ENCODE results near the gene ENTPD7.
"Not testable (repeated sequence)": the region's sequence is repeated elsewhere in the genome, so short reads cannot be mapped to it uniquely, and the experiment has no call there.

ENTPD7 gene

GRCh38 chr10:99695761-99696160 is 36.5 kb downstream of the ENTPD7 start:
- no peak for DNase-seq

GRCh38 chr10:99698504-99699080 is 39.3 kb downstream of the ENTPD7 start:
- no peak for DNase-seq

GRCh38 chr10:99700649-99701048 is 41.3 kb downstream of the ENTPD7 start:
- DNase-seq, result no peak

- no peak for DNase-seq
Observed at GRCh38 chr10:99708428-99709012, 49.2 kb downstream of the ENTPD7 start.

- DNase-seq, result peak; percentile 25
Observed at GRCh38 chr10:99709480-99710229, 50.3 kb downstream of the ENTPD7 start.

GRCh38 chr10:99711129-99711719 is 51.9 kb downstream of the ENTPD7 start:
- DNase-seq, result peak; percentile 32

- no peak for DNase-seq
Observed at GRCh38 chr10:99714446-99714845, 55.1 kb downstream of the ENTPD7 start.

GRCh38 chr10:99720387-99720786 is 61.1 kb downstream of the ENTPD7 start:
- no peak for DNase-seq

GRCh38 chr10:99730026-99730425 is 70.7 kb downstream of the ENTPD7 start:
- no peak for DNase-seq

GRCh38 chr10:99731306-99732032 is 72.2 kb downstream of the ENTPD7 start:
- no peak for DNase-seq

- peak; percentile 96 for DNase-seq
Observed at GRCh38 chr10:99732033-99732842, 72.9 kb downstream of the ENTPD7 start, which contains the start of the genes COX15 and CUTC. Gene COX15, minus strand, starts transcription at chr10:99732127. Its CDS starts 78 bp downstream, at chr10:99732049. Gene CUTC, plus strand, starts transcription at chr10:99732234. Its CDS starts 115 bp downstream, at chr10:99732349.

- DNase-seq, result no peak
Observed at GRCh38 chr10:99733366-99733765, 74.1 kb downstream of the ENTPD7 start.

- not testable (repeated sequence) for DNase-seq
Observed at GRCh38 chr10:99734111-99734510, 74.8 kb downstream of the ENTPD7 start.

- no peak for DNase-seq
Observed at GRCh38 chr10:99740260-99740659, 81.0 kb downstream of the ENTPD7 start.

- DNase-seq, result no peak
Observed at GRCh38 chr10:99740933-99741559, 81.7 kb downstream of the ENTPD7 start.

GRCh38 chr10:99742254-99742653 is 82.9 kb downstream of the ENTPD7 start:
- DNase-seq, result no peak

GRCh38 chr10:99742701-99743100 is 83.4 kb downstream of the ENTPD7 start:
- DNase-seq, result no peak

- no peak for DNase-seq
Observed at GRCh38 chr10:99743841-99744240, 84.5 kb downstream of the ENTPD7 start.

- not testable (repeated sequence) for DNase-seq
Observed at GRCh38 chr10:99746166-99746565, 86.9 kb downstream of the ENTPD7 start.

- no peak for DNase-seq
Observed at GRCh38 chr10:99748823-99749451, 89.6 kb downstream of the ENTPD7 start.

GRCh38 chr10:99750641-99751040 is 91.3 kb downstream of the ENTPD7 start:
- DNase-seq, result no peak

All from stimulated activated CD8-positive, alpha-beta memory T cell treated with anti-CD3 and anti-CD28 coated beads, Interleukin-4, amount 100 ng/mL, for 48 hours (primary cell).